ENCODE data around the gene WRAP53.
"Not testable (repeated sequence)": the region's sequence is repeated elsewhere in the genome, so short reads cannot be mapped to it uniquely, and the experiment has no call there.

Gene WRAP53

GRCh38 chr17:7687908-7688807, at the start of gene WRAP53:
Gene WRAP53 (plus strand): TSS chr17:7688477. CDS start chr17:7688649, 172 bp downstream.
- peak; percentile 100 for DNase-seq

- DNase-seq: no peak
Observed at GRCh38 chr17:7640783-7641182, 47.5 kb upstream of the WRAP53 start.

GRCh38 chr17:7641635-7642034, 46.6 kb upstream of the WRAP53 start:
- DNase-seq: not testable (repeated sequence)

GRCh38 chr17:7644775-7645174, 43.5 kb upstream of the WRAP53 start:
- no peak for DNase-seq

DNA sequence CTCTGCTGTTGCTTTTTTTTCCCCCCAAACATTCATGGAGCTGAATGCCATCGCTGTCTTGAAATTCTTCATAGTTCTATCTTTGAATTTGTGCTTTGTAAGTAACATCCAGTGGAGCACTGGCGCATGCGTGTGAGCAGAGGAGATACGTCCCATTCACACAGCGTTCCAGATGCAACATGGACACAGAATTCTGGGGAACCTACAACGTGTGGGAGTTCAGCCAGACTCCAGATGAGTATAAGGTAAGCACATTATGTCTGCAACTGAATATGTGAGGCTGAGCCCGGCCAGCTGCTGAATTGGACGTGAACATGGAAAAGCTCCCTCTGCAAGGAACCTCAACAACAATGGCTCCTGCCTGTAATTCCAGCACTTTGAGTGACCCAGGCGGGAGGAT, 41.8 kb upstream of the WRAP53 start:
- DNase-seq: no peak

- DNase-seq: no peak
Observed at GRCh38 chr17:7647018-7647417, 41.3 kb upstream of the WRAP53 start.

GRCh38 chr17:7650509-7651096, 37.7 kb upstream of the WRAP53 start, which contains the start of gene ATP1B2:
Gene ATP1B2 (plus strand): TSS chr17:7650926. CDS start chr17:7651519, 593 bp downstream.
- DNase-seq: peak; percentile 54

DNA sequence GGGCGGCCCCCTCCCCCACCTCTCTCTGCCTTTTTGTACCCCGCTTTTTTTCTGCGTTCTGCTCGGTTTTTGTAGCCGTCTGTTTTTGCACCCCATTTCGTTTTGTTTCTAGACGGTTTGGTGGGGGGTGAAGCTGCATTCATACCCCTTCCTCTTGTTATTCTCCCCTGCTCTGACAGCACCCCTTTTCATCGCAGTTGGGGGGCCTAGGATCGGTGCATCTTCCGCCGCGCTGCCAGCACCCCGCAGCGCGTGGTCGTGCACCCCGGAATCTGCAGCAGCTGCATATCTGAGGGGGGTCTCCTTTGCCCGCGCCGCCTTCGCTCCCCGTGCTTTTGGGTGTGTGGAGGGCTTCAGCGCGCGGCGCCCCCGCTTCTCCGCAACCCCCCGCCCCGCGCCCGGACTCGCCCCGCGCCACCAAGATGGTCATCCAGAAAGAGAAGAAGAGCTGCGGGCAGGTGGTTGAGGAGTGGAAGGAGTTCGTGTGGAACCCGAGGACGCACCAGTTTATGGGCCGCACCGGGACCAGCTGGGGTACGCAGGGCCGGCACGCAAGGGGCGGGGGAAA, 37.1 kb upstream of the WRAP53 start:
- DNase-seq: no peak

- no peak for DNase-seq
Observed at GRCh38 chr17:7651665-7652387, 36.5 kb upstream of the WRAP53 start.

DNA sequence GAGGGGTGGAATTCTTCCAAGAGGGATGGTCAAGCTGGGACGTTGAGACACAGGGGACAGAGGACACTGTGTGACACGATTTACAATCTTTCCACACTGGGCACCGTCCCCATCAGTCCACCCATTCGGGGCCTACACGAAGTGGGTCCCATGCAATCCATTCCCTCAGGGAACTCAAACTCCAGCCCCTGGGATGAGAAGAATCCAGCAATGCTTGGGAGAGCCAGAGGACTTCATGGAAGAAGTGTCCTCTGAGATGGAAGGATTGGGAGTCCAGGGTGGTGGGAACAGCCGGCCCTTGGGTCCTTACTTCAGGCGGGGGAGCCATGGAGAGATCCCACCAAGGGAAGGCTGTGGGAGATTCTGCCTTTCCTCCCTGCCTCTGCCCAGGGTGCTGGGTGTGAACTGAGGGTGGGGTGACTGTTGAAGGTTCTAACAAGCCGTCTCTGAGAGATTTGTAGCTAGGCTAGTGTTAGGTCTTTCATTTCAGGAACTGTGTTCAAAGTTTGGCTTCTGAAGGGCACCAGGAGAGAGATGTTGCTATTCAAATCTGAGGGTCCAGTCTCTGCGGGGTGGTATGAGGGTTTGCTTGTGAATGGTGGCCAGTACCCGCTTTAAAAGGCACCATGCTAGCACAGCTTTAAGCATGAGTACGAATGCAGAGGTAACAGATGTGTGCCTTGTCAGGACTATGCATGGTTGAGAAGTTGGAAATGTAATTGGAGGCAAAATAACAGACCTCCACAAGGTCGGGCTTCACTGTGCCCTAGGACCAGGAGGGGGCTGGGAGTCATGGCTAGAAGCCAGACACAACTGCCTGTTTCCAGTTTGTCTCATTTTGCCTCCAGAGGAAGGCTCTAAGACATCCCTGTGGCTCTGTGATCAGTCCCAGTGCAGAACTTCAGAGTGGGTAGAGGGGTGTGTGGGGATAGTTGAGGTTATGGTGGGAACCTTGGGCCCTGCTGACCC, 35.6 kb upstream of the WRAP53 start:
- DNase-seq: no peak

DNA sequence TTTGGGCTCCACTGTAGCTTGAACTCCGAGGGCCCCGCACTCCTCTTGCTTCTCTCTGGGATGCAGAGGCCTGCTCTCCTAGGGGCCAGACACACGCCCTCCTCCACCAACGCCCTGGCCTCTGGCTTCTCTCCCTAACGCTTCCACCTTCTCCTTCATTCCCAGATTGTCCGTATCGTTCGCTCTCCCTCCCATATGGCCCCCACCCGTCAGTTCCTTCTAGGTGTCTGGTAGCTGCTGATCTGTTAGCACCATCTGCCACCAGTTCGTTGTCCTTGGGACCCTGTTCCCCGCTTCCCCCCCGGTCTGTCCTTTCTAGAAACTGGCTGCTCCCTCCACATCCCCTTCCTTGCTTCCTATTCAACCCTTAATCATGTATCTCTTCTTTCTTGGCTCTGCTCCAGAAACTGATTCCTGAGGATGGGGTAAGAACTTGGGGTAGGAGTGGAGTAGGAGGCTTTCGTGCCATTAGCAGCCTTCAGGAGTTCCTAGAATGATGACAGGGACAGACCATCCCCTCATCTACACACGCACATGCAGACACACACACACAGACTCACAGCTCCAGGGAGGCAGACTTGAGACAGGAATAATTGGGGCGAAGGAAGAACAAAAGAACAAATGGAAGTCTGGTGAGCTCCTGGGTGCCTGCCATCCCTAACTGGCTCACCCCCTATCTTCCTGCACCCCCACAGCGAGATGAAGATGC, 33.3 kb upstream of the WRAP53 start:
- peak; percentile 29 for DNase-seq

GRCh38 chr17:7655541-7655840, 32.8 kb upstream of the WRAP53 start:
- no peak for DNase-seq

GRCh38 chr17:7656958-7657609, 31.2 kb upstream of the WRAP53 start:
- DNase-seq: no peak

GRCh38 chr17:7667656-7668406, 20.4 kb upstream of the WRAP53 start:
- DNase-seq: no peak

DNA sequence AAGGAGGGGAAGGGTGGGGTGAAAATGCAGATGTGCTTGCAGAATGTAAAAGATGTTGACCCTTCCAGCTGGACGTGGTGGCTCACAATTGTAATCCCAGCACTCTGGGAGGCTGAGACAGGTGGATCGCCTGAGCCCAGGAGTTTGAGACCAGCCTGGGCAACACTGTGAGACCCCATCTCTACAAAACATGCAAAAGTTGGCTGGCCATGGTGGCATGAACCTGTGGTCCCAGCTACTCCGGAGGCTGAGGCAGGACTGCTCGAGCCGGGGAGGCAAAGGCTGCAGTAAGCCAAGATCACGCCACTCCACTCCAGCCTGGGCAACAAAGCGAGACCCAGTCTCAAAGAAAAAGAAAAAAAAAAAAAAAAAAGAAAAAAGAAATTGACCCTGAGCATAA, 19.8 kb upstream of the WRAP53 start:
- DNase-seq: no peak

DNA sequence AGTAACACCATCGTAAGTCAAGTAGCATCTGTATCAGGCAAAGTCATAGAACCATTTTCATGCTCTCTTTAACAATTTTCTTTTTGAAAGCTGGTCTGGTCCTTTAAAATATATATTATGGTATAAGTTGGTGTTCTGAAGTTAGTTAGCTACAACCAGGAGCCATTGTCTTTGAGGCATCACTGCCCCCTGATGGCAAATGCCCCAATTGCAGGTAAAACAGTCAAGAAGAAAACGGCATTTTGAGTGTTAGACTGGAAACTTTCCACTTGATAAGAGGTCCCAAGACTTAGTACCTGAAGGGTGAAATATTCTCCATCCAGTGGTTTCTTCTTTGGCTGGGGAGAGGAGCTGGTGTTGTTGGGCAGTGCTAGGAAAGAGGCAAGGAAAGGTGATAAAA, 15.0 kb upstream of the WRAP53 start:
- peak; percentile 21 for DNase-seq

DNA sequence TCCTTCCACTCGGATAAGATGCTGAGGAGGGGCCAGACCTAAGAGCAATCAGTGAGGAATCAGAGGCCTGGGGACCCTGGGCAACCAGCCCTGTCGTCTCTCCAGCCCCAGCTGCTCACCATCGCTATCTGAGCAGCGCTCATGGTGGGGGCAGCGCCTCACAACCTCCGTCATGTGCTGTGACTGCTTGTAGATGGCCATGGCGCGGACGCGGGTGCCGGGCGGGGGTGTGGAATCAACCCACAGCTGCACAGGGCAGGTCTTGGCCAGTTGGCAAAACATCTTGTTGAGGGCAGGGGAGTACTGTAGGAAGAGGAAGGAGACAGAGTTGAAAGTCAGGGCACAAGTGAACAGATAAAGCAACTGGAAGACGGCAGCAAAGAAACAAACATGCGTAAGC, 13.3 kb upstream of the WRAP53 start:
- DNase-seq: no peak

DNA sequence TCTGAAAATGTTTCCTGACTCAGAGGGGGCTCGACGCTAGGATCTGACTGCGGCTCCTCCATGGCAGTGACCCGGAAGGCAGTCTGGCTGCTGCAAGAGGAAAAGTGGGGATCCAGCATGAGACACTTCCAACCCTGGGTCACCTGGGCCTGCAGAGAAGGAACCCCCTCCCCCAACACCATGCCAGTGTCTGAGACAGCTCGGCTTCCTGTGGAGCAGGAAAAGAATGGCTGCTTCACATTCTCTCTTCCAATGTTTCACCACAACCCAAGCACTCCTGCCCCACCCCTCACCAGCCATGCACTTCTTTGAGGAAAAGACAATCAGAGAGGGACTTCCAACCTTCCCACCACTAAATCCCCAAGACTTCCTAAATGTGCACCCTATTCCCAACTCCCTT, 11.7 kb upstream of the WRAP53 start:
- no peak for DNase-seq

- no peak for DNase-seq
Observed at GRCh38 chr17:7677388-7678067, 10.7 kb upstream of the WRAP53 start.

Measured in EL (cell line).